Neutrophil (primary cell): ENCODE results near the gene FXN.

ENCODE experiments used
- H3K27ac ChIP-seq: fragments of 200-600 bp; sonication (generic); 2 replicates; pipeline ENCODE4 v1.5.1; 2016; ENCODE audit warnings: mild to moderate bottlenecking, moderate library complexity
- H3K27me3 ChIP-seq: fragments of 200-600 bp; sonication (generic); 2 replicates; pipeline ENCODE4 v1.6.0; 2016; ENCODE audit warnings: mild to moderate bottlenecking
- H3K36me3 ChIP-seq: fragments of 200-600 bp; sonication (generic); 2 replicates; pipeline ENCODE4 v1.5.1; 2017
- H3K4me1 ChIP-seq, 2 experiments: fragments of 200-600 bp in 1 of 2; sonication (generic) in 1 of 2; 1 replicate in 1 of 2; 2 replicates in 1 of 2; pipeline versions ENCODE4 v1.5.1 to v1.6.1; 2013 to 2016; ENCODE audit warnings: low read depth in 1 of 2, low read length in 1 of 2, mild to moderate bottlenecking in 1 of 2, moderate library complexity in 1 of 2; ENCODE audit not compliant: control insufficient read depth in 1 of 2, insufficient read depth in 1 of 2
- H3K4me3 ChIP-seq, 2 experiments: fragments of 200-600 bp in 1 of 2; sonication (generic) in 1 of 2; 1 replicate in 1 of 2; 2 replicates in 1 of 2; pipeline ENCODE4 v1.5.1; 2013 to 2016; ENCODE audit warnings: low read depth in 1 of 2, low read length in 1 of 2, mild to moderate bottlenecking in 1 of 2, moderate library complexity in 1 of 2
- H3K9me3 ChIP-seq: fragments of 200-600 bp; sonication (generic); 2 replicates; pipeline ENCODE4 v1.5.1; 2016
- TF ChIP-seq, protein P1 (sequence below): fragments of 200-600 bp; sonication (generic); IDR thresholded peaks from 2 replicates; pipeline ENCODE4 v1.5.1; 2016; ENCODE audit warnings: antibody characterized with exemption

Gene FXN

DNA sequence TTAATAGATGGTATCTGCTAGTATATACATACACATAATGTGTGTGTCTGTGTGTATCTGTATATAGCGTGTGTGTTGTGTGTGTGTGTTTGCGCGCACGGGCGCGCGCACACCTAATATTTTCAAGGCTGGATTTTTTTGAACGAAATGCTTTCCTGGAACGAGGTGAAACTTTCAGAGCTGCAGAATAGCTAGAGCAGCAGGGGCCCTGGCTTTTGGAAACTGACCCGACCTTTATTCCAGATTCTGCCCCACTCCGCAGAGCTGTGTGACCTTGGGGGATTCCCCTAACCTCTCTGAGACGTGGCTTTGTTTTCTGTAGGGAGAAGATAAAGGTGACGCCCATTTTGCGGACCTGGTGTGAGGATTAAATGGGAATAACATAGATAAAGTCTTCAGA, 757 bp downstream of the FXN start:
- Histone ChIP-seq H3K27me3 (no peaks in the 10 kb centered on the region), H3K36me3 (no peaks in the 10 kb centered on the region), H3K4me1 (peaks cover 27 to 43% of the 10 kb centered on the region in 2 experiments), H3K9me3 (no peaks in the 10 kb centered on the region), H3K27ac (peak overlapping the region; percentile 77), H3K4me3 (peak overlapping the region; percentile 75 to 88)
- TF ChIP-seq, protein P1, sequence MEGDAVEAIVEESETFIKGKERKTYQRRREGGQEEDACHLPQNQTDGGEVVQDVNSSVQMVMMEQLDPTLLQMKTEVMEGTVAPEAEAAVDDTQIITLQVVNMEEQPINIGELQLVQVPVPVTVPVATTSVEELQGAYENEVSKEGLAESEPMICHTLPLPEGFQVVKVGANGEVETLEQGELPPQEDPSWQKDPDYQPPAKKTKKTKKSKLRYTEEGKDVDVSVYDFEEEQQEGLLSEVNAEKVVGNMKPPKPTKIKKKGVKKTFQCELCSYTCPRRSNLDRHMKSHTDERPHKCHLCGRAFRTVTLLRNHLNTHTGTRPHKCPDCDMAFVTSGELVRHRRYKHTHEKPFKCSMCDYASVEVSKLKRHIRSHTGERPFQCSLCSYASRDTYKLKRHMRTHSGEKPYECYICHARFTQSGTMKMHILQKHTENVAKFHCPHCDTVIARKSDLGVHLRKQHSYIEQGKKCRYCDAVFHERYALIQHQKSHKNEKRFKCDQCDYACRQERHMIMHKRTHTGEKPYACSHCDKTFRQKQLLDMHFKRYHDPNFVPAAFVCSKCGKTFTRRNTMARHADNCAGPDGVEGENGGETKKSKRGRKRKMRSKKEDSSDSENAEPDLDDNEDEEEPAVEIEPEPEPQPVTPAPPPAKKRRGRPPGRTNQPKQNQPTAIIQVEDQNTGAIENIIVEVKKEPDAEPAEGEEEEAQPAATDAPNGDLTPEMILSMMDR: no peak

DNA sequence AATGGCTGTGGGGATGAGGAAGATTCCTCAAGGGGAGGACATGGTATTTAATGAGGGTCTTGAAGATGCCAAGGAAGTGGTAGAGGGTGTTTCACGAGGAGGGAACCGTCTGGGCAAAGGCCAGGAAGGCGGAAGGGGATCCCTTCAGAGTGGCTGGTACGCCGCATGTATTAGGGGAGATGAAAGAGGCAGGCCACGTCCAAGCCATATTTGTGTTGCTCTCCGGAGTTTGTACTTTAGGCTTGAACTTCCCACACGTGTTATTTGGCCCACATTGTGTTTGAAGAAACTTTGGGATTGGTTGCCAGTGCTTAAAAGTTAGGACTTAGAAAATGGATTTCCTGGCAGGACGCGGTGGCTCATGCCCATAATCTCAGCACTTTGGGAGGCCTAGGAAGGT, 1.2 kb downstream of the FXN start:
- H3K36me3 ChIP-seq: no peaks in the 10 kb centered on the region
- no peaks in the 10 kb centered on the region for H3K27me3 ChIP-seq
- H3K4me3 ChIP-seq: peak overlapping the region; percentile 75 to 88
- peak overlapping the region; percentile 77 for H3K27ac ChIP-seq
- peaks cover 22 to 39% of the 10 kb centered on the region in 2 experiments for H3K4me1 ChIP-seq
- TF ChIP-seq, protein P1: no peak
- H3K9me3 ChIP-seq: no peaks in the 10 kb centered on the region

DNA sequence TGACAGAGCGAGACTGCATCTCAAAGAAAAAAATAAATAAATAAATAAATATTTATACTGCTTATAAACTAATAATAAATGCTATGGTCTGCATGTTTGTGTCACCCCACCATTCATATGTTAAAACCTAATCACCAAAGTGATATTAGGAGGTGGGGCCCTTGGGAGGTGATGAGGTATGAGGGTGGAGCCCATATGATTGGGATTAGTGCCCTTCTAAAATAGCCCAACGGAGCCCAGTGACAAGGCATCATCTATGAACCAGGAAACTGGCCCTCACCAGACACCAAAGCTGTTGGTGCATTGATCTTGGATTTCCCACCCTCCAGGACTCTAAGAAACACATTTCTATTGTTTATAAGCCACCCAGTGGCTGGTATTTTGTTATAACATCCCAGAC, 5.1 kb downstream of the FXN start:
- TF ChIP-seq, protein P1: no peak

DNA sequence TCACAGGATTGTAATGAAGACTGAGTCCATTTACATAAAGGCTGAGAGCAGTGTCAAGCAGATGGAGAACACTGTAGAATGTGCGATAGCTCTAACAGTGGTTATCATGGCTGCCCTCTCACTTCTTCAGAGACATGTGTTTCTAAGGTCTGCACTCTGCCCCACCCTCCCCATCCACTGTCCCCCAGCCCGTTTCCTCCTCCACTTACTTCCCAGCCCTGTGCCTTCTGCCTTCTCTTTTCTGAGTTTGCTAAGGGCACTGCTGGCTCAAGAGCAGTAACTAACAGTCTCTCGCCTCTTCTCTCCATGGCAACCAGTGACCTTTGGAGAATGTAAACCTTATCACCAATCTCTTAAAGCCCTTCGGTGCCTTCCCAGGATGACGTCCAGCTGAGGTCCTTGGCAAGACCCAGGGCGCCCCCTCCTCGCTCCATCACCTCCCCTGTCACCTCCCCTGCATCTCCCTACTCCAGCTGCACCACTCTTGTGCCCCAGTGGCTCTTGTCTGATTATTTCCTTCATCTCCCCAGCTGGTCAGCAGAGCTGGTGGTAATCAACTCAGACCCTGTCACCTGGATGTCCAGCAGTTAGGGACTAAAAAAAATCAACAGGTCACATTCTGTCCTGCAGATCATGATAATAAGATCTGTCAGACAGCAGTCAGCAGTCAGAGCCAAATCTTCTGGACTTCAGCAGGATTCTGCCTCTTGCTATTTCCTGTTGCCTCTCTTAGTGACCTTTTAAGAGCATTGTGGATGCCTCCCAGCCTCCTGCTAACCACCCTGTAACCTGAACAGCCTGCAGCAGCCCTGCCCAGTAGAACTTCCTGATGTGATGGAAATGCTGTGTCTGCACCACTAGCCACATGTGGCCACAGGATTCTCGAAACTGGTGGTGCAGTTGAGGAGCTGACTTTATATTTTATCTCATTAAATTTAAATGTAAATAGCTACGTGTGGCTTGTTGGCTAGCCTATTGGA, 9.0 kb downstream of the FXN start:
- H3K36me3 ChIP-seq: peaks cover 33% of the 10 kb centered on the region
- no peaks in the 10 kb centered on the region for H3K4me1 ChIP-seq
- no peak overlapping the region for H3K4me3 ChIP-seq
- TF ChIP-seq, protein P1: no peak
- no peaks in the 10 kb centered on the region for H3K9me3 ChIP-seq
- no peak overlapping the region for H3K27ac ChIP-seq
- no peaks in the 10 kb centered on the region for H3K27me3 ChIP-seq

More for the DNA sequence above, 5.1 kb downstream of the FXN start:
- Histone ChIP-seq H3K36me3 (peaks cover 5% of the 10 kb centered on the region), H3K4me1 (peaks cover 7 to 11% of the 10 kb centered on the region in 2 experiments), H3K27me3 (no peaks in the 10 kb centered on the region), H3K4me3 (no peak overlapping the region), H3K27ac (no peak overlapping the region), H3K9me3 (no peaks in the 10 kb centered on the region)

DNA sequence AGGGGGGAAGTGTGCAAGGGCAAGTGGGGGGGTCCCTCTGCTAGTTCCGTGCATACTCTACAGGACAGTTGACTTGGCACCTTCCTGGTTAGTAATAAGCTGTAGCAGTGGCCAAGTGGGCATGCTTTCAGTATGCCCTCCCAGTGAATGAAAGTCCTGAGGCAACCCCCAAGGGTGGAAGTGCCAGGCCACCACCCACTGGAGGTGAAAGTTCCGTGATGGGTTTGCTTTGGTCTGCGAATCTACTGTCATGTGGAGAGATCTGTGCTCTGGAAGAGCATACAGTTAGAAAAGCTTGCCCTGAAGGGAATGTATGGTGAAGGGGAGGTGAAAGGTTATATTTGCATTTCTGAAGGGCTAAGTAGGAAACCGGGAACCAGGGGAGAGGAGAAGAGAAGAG, 10.3 kb downstream of the FXN start:
- TF ChIP-seq, protein P1: no peak

More for the DNA sequence above, 10.3 kb downstream of the FXN start:
- H3K4me1 ChIP-seq: no peaks in the 10 kb centered on the region
- H3K27me3 ChIP-seq: no peaks in the 10 kb centered on the region
- H3K27ac ChIP-seq: no peak overlapping the region
- H3K9me3 ChIP-seq: no peaks in the 10 kb centered on the region
- H3K4me3 ChIP-seq: no peak overlapping the region
- H3K36me3 ChIP-seq: peaks cover 39% of the 10 kb centered on the region
